GM21381 (cell line): ENCODE results near the gene MAGEF1.

Source experiments
- ATAC-seq: cut with Tn5 transposase; IDR thresholded peaks from one replicate; pipeline ENCODE4 v1.9.1; 2021; ENCODE audit warnings: mild to moderate bottlenecking, moderate library complexity; ENCODE audit not compliant: unreplicated experiment

The MAGEF1 gene

DNA sequence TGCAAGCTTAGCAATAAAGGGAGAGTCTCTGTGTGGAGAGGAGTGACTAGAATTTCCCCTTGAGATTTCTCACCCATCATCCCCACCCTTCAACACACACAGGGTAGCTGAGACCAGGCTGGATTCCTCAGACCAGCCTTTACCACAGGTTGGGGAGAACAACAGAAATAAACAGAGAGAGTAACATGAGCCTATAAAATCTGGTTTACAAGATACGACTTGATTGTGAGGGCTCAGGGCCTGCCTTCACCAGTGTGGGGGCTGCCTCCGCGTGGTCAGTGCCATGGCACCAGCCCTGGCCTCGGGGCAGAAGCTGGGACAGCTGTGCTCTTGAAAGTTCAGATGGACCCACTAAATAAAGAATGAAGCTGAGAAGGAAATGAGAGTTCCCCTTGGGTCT is 14.6 kb upstream of the MAGEF1 start:
- ATAC-seq = no peak

DNA sequence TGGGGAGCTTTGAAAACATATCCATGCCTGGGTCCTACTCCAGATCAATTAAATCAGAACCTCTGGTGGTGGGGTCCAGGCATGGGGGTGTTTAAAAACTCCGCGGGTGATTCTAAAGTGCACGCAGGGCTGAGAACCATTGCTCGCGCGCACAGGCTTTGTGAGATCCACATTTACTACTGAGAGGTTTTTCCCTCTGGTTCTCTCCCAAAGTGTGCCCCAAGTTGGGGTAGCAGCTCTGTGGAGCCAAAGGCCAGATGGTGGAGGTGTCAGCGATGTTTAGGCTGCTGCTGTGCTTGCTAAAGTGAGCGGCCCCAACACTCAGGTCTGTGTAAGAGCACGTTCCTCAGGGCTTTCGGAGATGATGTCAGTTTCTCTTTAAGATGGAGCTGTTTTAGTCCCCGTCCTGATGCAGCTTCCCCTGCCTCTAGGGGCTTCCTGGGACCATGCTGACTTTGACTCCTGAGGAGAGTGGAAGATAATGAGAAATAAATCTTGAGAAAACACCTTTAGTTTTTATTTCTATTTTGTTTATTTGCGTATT is 13.4 kb upstream of the MAGEF1 start:
- no peak for ATAC-seq

DNA sequence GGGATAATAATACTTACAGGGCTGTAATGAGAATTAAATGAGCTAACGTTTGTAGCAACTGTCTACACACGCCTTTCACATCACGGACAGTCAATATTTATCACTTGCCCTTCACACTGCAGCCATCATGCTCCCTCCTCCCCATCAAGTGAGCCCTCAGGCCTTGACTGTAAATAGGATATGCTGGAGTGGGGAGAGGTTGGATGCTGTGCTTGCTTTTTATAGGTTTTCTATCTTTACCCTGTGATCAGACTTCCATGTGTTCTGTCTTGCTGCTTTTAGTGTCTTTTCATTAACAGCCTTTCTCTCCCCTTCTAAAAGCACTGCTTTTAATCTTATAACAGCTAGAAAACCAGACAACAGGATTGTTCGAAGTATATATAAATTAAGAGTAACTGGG is 12.8 kb upstream of the MAGEF1 start:
- ATAC-seq = no peak

DNA sequence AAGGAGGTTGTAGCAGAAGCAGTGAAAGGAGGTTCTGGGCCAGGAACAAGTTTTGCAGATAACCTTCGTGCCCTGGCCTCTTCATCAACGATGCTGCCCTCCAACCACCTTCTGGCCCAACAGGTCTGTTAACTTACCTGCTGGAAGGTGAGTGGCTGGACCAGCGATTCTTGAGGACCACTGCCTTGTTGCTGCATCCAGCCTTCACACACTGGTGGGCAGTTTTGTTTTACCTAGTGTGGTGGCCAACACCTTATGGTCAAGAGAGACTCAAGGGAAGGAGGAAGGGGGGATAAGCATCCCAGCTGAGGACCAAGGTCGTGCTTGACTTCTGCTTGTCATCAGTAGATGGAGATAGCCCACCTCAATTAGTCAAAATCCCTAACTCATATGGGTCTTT is 7.8 kb upstream of the MAGEF1 start:
- no peak for ATAC-seq

DNA sequence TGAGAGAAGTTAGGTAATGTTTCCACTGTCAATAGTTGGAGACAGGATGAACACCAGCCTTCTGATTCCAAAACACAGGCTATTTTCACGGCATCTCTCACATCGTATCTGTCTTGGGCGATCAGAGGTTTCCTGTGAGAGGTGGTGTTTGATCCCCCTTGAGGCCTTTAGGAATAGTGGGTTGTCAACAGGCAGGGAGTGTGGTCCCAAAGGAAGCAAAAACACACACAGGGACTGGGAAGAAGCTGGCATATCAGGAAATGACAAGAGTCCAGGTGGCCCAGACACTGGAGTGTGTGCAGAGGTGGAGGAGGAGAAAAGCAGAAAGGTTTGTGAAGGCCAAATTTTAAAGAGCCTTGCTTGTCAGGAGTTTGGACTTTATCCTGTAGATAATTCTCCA is 6.6 kb upstream of the MAGEF1 start:
- ATAC-seq = no peak

DNA sequence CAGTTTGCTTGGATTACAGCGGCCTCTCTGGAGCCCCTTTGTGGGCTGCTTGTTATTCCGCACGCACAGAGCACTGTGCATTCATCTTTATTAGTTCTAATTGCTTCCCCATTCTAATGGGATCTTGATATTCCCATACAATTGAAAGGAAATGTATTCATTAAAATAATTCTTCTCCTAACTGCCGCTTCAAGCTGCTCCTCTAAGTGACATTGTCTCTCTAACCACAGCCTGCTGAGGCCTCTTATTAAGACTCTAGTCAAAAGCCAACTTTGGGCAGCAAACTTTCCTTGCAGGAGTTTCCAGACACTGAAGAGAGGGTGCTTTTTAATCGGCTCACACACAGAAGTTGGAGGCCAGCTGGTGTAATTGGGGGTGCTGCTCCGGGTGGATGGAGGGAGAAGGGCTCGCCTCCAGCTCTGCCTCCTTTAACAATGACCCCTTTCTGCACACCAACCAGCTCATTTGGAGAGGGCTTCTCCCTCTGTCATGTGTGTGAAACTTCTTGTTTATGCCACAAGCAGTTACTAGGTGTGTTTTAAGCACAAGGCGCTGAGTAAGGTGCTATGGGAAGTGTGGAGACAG is 5.6 kb upstream of the MAGEF1 start:
- ATAC-seq = no peak

DNA sequence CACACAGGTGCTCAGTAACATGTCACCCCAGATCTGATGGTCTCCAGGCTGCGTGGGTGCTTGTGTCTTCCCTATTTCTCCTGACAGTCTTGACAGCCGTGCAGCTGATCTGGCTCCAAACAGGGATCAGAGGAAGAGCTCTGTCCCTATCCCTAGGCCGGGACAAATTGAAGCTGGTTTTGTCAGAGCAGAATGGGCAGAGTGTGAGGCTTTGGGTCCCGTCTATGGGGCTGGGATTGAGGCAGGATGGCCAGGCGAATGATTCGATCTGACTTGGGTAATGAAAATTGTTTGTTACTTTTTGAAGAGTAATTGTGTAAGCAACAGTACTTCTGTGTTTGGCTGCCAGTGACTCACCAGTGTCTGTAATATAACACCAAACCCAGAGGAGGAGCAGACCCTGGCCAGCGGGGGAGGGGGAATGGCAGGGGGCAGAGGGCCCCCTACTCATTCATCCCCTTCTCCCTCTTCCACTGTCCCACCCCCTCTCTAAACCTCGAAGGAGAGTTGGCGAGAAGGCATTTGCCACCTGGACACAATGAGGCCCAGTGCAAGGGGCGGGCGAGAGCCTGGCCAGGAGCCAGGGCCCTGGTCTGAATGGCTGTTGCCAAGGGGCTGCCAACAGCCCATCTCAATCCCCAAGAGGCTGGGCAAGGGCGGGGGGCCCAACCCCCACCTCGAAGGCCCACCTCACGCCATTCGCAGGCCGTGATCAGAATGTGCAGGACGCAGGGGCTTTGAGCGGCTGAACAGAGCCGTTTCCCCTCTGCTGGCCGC is 4.9 kb upstream of the MAGEF1 start:
- ATAC-seq = no peak

DNA sequence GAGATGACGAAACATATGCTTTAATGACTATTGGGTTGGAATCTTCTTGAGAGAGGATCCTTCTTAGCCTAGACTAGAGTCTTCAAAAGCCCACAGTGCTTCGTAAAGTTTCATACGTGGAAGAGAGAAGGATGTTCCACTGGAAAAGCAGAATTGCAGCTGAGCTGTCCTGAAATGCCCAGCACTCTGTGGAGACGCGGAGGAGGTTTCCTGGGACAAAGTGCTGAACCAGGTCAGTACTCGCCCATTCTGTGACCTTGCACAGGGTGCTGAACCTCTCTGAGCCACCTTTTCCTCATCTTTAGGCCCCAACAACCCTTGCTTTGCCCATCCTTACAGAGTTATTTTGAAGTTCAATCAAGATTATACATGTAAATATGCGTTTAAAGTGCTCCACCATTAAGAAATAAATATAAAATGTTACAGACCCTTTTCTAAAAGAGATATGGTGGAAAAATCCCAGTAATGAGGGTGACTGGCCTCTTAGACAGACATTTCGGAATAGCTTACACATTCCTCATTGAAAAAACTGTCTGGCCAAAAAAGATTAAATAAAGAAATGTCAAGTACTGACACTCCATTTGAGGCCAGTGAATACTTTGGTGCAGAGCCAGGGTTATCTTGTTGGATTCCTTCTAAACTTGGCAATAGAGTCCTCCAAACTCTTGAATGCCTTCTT is 4.2 kb upstream of the MAGEF1 start:
- ATAC-seq = no peak

DNA sequence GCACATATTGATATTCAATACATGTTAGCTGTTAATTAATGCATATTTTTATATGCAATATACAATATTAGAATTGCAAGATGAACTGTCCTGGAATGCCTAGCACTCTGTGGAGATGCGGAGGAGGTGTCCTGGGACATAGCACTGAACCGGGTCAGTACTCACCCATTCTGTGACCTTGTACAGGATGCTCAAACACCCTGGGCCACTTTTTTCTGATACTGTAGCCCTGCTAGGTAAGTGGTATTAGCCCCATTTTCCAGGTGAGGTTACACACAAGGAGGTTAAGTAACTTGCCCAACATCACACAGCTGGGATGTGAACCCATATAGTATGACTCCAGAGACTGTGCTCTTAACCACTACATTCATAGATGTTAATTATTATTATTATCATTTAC is 1.7 kb upstream of the MAGEF1 start:
- ATAC-seq = no peak

DNA sequence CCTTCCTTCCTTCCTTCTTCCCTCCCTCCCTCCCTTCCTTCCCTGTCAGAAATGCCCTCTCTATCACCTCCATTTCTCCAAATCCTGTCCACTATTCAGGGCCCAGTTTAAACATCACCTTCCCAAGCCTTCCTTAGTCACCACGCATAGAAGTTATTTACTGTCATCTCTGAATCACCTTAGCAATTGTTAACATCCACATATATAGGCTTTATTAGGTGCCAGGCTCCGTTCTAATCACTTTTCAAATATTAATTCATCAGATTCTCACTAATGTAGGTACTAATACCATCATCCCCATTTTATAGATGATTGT is 1.1 kb upstream of the MAGEF1 start:
- ATAC-seq = no peak

DNA sequence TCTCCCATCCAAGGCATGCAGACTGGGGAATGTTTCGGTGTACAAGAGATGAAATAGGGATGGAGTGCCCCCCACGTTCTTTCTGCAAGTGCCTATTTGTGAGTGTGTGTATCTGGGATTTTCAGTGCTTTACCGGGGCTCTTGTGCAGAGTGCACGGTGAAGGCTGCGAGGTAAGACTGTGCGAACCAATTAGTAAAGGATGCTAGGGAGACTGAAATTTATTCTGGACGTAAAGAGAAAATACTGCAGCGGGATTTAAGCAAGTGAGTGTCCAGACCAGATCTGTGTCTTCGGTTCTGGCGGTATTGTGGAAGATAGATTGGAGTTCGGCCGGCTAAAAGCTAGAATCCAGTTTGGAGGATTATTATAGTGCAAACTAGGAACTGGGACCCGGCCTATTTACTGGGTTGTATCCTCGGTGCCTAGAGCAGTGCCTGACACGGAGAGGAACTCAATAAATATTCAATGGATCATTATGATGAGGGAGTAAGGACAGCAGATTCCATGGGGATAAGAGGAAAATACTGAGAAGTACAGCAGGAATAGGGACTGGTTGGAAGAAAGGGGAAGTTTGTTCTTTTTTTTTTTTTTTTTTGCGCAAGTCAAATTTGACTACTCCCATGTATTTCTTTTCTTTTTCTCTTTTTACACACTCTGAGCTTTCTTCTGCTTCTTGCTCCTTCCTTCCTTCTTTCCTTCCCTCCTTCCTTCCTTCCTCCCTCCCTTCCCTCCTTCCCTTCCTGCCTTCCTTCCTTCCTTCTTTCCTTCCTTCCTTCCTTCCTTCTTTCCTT is 580 bp upstream of the MAGEF1 start:
- peak; percentile 25 for ATAC-seq

DNA sequence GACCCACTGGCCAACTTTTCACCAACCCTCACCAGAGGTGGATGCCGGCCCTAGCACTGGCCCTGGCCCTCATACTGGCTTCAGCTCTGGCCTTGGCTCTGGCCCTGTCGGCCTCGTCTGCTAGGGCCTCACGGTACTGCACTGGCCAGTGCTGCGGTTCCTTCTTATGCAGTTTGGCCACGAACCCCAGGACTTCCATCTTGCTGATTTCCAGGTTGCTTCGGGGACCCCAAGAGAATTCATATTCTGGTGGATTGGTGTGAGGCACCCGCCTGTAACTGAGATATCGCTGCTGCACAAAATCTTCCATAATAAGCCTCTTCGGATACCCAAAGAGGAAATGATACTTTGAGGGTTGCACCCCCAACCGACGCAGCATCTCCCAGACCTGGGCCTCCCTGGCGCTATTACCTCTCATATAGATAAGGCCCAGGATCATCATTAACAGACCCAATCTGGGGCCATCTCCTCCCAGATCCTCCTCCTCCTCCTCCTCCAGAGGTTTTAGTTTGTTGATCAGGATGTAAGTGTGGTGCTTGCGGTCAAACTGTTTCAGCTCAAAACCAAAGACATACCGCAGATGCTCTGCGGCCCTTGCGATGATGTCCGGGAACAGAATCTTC is 883 bp downstream of the MAGEF1 start:
- ATAC-seq = peak; percentile 52

DNA sequence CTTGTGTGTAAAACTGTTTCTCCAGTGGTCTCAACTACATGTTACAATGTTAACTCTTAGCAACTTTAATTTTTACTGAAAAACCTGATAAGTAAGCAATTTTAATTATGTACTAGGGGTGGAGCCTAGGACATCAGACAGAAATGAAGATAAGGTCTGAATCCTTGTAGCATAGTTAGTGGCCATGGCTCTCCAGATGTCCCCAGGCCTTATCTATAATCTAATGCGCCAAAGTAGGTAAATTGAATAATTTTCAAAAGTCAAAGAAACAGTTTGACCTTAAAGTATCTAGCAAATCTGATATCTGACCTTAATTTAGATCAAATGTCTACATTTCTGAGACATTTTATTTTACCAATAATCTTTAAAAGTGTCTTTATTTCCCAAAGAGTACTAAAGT is 8.2 kb downstream of the MAGEF1 start:
- ATAC-seq = no peak

DNA sequence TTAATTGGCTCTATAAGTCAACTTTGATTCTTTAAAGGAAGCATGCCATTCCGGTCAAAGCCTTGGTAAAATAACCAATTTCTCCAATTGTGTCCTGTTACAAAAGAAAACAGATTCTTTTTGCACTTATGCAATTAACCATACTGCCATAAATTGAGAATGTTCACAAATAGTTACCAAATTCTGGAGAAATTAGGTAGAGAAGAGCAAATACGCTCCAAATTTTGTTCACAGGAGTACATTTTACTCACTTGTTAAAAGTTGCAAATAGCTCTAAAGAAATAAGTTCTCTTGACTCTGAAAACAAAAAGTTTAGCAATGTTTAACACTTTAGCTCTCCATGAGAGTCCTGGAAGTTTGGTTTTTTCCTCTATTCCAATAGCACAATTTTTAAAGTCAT is 11.1 kb downstream of the MAGEF1 start:
- no peak for ATAC-seq

DNA sequence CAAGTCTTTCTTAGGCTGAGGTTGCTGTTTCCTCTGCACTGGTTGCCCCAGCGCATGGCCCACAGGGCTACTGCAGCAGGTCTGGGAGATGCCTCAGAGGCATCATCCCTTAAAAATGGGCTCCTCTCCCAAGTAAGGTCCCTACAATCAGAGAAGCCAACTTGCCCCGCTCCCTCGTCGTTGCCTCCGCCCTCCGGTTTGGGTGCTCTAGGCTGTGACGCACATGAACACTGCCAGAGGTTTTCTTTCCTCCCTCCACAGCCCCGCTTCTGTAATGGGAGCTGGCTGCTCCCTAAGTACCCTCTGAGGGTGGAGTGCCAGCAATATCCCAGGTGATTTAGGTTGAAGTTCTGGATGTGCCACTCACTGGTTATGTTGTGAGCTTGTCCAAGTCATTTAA is 14.0 kb downstream of the MAGEF1 start:
- no peak for ATAC-seq

DNA sequence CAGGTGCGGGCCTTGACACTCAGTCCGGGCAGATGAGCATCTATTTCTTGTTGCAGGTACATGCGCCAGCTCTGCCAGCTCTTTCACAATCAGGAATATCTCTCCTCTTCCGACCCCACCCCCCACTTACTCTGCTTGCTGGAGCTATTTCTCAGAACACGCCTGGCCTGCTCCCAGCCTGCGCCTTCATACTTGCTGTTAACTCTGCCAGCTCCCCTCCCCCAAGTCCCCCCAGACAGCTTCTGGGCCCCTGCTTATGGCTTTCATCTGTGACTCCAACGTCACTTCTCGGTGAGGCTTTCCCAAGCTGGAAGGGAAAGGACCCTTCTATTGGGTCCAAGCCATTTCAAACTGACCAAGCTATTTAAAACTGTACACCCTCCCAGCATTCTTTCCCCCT is 15.2 kb downstream of the MAGEF1 start:
- no peak for ATAC-seq

DNA sequence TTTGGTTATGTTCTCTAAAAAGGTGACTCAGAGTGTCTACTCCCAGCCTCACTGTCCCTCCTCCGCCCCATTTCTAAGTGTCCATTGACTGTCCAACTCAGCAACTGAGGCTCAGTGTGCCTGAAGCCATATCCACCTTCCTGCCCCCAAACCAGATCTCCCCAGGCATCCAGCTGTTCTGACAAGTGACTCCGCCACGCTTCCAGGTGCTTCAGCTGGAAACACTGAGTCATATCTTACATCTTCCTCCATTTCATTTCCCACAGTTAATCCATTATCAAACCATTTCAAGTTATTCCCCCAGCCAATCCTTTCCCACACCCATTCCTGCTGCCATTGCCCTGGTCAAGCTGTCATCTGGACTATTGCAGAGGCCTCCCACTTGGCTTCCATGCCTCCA is 17.1 kb downstream of the MAGEF1 start:
- no peak for ATAC-seq

DNA sequence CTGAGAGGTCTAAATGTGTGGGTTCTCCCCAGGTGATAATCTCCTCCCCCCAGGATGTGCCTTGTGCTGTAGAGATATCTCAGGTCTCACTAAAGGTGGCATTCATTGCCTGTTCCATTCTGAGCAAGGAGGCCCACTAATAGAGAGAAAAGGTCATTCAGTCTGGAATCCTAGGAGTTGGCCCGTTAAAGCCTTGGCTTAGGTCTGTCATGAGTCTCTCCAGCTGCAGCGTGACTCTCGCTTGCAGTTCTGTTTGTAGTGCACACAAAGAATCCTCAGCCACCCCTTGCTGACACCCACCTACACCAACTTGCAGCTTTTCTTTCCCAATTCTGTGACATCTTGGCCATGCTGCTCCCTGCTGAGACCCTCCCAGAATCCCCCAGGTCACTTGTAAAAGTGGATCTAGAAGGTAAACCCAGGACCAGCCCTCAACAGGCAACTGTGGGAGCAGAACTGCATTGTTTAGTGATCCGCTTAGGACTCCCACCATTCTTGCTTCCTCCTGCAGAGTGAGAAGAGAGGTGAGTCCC is 17.7 kb downstream of the MAGEF1 start:
- no peak for ATAC-seq

DNA sequence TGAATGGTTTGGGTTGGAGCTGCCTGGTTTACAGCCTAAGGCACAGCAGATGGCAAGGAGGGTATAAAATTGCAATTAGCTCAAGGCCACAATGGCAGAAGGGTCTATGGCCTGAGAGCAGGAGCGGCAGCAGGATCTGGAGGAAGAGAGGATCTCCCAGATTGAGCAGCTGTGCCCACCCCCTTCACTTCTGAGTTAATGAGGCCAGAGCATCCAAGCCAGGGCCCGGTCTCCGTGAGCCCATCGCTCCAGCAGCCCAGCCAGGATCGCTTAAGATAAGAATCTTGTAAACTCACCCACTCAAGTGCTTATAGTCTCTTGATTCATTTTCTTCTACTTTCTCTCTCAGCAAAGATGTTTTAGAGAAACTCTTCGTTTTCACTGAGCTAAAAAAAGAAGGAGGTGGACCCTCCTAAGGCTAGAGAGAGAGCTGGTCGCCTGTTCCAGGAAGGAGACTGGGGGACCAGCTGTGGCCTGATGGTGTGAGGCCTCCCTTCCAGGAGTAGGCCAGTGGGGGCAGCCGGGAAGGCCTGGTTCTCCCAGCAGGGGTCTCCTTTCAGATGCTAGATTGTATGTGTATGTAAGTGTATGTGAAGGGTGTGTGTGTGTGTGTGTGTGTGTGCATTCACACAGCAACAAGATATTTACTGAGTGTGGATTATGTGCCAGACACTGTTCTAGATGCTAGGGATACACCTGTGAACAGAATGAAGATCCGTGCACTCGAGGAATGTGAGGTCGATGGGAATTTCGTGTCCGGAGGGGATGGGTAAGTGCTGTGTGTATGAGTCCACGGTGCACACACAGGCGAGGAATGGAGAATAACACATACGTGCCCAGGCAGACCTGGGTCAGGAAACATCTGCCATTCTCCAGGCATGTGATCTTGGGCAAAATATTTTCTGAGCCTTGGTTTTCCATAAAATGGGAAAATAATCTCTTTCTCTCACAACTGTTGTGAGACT is 18.6 kb downstream of the MAGEF1 start:
- ATAC-seq = no peak
